H1 (cell line): ENCODE measurements around the gene C19orf44. TPM values are rescaled to one million over a fixed set of nuclear protein-coding genes. Genes with fewer than 3 reads are reported as not detected.
A peak's percentile ranks its signal among the peaks of the same experiment; 100 is the strongest.

Experiments
- CBX8 ChIP-seq: fragments of 300-800, 300-1000 bp; sonication (generic); IDR thresholded peaks from 2 replicates; pipeline ENCODE4 v1.7.1; 2016; ENCODE audit warnings: low read depth, low read length, borderline replicate concordance
- CHD7 ChIP-seq: fragments of 300-600 bp; sonication (generic); IDR thresholded peaks from 2 replicates; pipeline ENCODE4 v1.7.1; 2012; ENCODE audit warnings: low read length, moderate library complexity, mild to moderate bottlenecking, inconsistent platforms; ENCODE audit not compliant: insufficient replicate concordance
- CTBP2 ChIP-seq: IDR thresholded peaks from 2 replicates; pipeline ENCODE4 v1.7.0; 2011; ENCODE audit warnings: borderline replicate concordance, mild to moderate bottlenecking, moderate library complexity, mixed read lengths, low read length; ENCODE audit not compliant: insufficient read depth, insufficient read length
- EGR1 ChIP-seq: IDR thresholded peaks from 2 replicates; pipeline ENCODE4 v1.6.1; 2011; ENCODE audit warnings: low read depth, low read length, borderline replicate concordance
- JUN ChIP-seq: IDR thresholded peaks from 2 replicates; pipeline ENCODE4 v1.6.1; 2011; ENCODE audit warnings: low read depth, mild to moderate bottlenecking, improper control_type of control experiment, low read length
- KDM1A ChIP-seq: fragments of 200-600, 300-600 bp; sonication (generic); IDR thresholded peaks from 2 replicates; pipeline ENCODE4 v1.7.1; 2016; ENCODE audit warnings: mild to moderate bottlenecking, low read length, borderline replicate concordance
- PHF8 ChIP-seq: fragments of 200-600 bp; sonication (generic); conservative IDR thresholded peaks from 2 replicates; pipeline ENCODE4 v1.7.1; 2012; ENCODE audit warnings: low read depth, mild to moderate bottlenecking, inconsistent platforms, low read length, moderate library complexity
- POU5F1 ChIP-seq: IDR thresholded peaks from 2 replicates; pipeline ENCODE4 v1.6.1; 2011; ENCODE audit warnings: low read depth, mild to moderate bottlenecking, low read length, moderate library complexity
- USF2 ChIP-seq: IDR thresholded peaks from 2 replicates; pipeline ENCODE4 v1.6.1; 2011; ENCODE audit warnings: low read length, improper control_type of control experiment
- polyA plus RNA-seq, 7 experiments: library from polyadenylated mRNA; depleted of rRNA in 3 of 7; stranded (reverse) in 5 of 7; unstranded in 2 of 7; fragments of >200 nt in 5 of 7; fragments of 200-250 nt in 2 of 7; gene quantifications; 1 replicate in 5 of 7; 2 replicates in 1 of 7; 4 replicates in 1 of 7; pipeline versions ENCODE4 v1.2.1 to v1.2.3, GENCODE V29; 2011 to 2013; ENCODE audit warnings: missing spikeins in 2 of 7, mixed read lengths in 2 of 7
- total RNA-seq: library from RNA; stranded (reverse); fragmentation: NEBNext Ultra II Directional; extraction: Animal tissue kit (Norgen Biotek cat#: 25700); gene quantifications from 2 replicates; pipeline ENCODE4 v1.2.1, GENCODE V29; 2021

Gene C19orf44
- total and polyA plus RNA-seq, 2 of the 8 experiments (the other 6 are each of a cell fraction or from before 2014, with no cell fraction given) = 2.1 to 4.5 TPM

DNA sequence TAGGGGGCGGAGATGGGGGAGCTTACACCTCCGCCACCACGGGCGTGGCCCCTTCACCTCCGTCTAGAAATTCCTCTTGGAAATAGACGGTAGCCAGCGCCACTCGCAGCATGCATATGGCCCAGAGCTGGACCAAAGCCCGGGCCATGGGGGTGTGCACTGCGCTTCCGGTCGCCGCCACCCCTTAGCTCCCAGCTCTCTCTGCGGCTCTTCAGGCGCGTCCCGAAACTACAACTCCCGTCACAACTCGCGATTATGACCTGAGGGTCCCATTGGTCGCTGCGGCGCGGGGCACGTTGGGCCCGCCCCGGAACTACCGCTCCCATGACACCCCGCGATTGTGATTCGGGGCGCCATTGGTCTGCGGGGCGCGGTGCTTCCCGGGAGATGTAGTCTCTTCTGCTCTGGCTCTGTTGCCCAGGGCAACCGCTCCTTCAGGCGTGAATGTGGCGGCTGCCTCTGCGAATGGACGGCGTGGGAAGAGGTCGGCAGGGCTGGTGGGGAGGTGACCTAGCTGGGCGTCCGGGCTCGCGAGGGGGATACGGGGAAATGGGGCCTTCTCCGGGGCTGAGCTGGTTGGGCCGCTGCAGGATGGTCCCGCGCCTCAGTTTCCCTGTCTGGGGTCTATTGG, at the start of gene C19orf44, which contains the start of gene CALR3 (continued):
- TF ChIP-seq CTBP2 (no peak), POU5F1 (no peak), KDM1A (no peak), EGR1 (no peak), USF2 (peak; percentile 4; the same call in 1 of the 2 replicates), CHD7 (no peak), JUN (no peak), CBX8 (no peak), PHF8 (peak; percentile 75; the same call in 1 of the 2 replicates)
